Effector memory CD4-positive, alpha-beta T cell (primary cell): ENCODE data around the gene FBXO40.
"Not testable (repeated sequence)": the region's sequence is repeated elsewhere in the genome, so short reads cannot be mapped to it uniquely, and the experiment has no call there.

Source experiments
- DNase-seq, 3 donors: peaks; one replicate each; pipeline ENCODE4 v3.0.0-alpha.2; 2020
- H3K27ac ChIP-seq: 2 replicates; pipeline ENCODE4 v1.7.0; 2013; ENCODE audit warnings: mild to moderate bottlenecking, low read length, moderate library complexity; ENCODE audit not compliant: insufficient read depth, poor library complexity, severe bottlenecking
- H3K27me3 ChIP-seq: replicated peaks from 2 replicates; pipeline ENCODE4 v1.7.0; 2013; ENCODE audit warnings: mild to moderate bottlenecking, low read length; ENCODE audit not compliant: insufficient read depth, control insufficient read depth, poor library complexity, severe bottlenecking
- H3K36me3 ChIP-seq: 2 replicates; pipeline ENCODE4 v1.7.0; 2013; ENCODE audit warnings: mild to moderate bottlenecking, low read length, moderate library complexity; ENCODE audit not compliant: control insufficient read depth, insufficient read depth
- H3K4me1 ChIP-seq: 2 replicates; pipeline ENCODE4 v1.7.0; 2013; ENCODE audit warnings: low read length, mild to moderate bottlenecking; ENCODE audit not compliant: control insufficient read depth, insufficient read depth, poor library complexity, severe bottlenecking
- H3K4me3 ChIP-seq: 2 replicates; pipeline ENCODE4 v1.7.0; 2013; ENCODE audit warnings: low read length, low read depth, mild to moderate bottlenecking; ENCODE audit not compliant: insufficient read depth, poor library complexity, severe bottlenecking
- H3K9me3 ChIP-seq: 2 replicates; pipeline ENCODE4 v1.7.0; 2013; ENCODE audit warnings: mild to moderate bottlenecking, low read length, moderate library complexity; ENCODE audit not compliant: control insufficient read depth

FBXO40 gene

DNA sequence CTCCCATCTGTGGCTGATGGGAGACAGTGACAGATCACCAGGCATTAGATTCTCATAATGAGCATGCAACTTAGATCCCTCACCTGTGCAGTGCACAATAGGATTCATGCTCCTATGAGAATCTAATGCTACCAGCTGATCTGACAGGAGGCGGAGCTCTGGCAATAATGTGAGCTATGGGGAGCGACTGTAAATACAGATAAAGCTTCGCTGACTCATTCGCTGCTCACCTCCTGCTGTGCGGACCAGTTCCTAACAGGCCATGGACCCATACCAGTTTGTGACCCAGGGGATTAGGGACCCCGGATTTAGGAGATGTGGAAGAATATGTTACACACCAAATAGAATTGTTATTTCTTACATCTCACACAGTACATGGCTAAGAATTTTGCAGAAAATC lies 18.7 kb upstream of the FBXO40 start:
- Histone ChIP-seq H3K27ac (no peak overlapping the region), H3K9me3 (no peaks in the 10 kb centered on the region), H3K27me3 (no peaks in the 10 kb centered on the region), H3K4me3 (no peak overlapping the region), H3K4me1 (no peaks in the 10 kb centered on the region), H3K36me3 (no peaks in the 10 kb centered on the region)
- DNase-seq, result no peak

DNA sequence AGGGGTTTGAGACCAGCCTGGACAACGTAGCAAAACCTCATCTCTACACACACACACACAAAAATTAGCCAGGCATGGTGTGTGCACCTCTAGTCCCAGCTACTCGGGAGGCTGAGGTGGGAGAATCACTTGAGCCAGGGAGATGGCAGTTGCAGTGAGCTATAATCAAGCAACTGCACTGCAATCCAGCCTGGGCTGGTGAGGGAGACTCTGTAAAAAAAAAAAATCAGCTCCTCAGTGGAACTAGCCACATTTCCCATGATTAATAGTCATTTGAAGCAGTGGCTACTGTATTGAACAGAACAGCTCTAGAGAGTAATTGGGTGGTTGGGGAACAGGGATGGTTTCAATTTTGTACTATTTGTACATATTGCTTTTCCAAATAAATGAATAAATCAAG lies 11.5 kb upstream of the FBXO40 start:
- H3K36me3 ChIP-seq, result no peaks in the 10 kb centered on the region
- H3K4me1 ChIP-seq, result no peaks in the 10 kb centered on the region
- no peak for DNase-seq
- H3K4me3 ChIP-seq, result no peak overlapping the region
- no peak overlapping the region for H3K27ac ChIP-seq
- H3K27me3 ChIP-seq, result no peaks in the 10 kb centered on the region
- no peaks in the 10 kb centered on the region for H3K9me3 ChIP-seq

DNA sequence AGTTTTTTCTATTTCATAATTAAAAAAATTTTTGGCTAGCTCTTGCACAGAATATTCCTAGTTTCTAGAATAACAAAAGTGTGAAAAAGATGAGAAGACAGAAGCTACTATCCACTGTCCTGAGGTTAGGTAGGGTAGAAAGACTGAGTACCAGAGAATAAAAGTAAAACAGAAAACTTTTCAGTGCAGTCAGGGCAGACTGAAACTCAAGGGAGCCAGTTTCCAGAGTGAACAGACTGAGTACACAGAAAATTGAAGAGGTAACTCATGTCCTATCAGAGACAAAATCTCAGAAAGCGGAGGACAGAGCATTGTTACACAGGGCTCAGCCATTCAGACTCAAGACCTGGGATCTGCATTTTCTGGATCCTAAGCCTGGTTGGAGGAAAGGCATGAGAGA lies 8.8 kb upstream of the FBXO40 start:
- no peak overlapping the region for H3K4me3 ChIP-seq
- H3K36me3 ChIP-seq, result no peaks in the 10 kb centered on the region
- no peaks in the 10 kb centered on the region for H3K27me3 ChIP-seq
- H3K4me1 ChIP-seq, result no peaks in the 10 kb centered on the region
- no peaks in the 10 kb centered on the region for H3K9me3 ChIP-seq
- no peak overlapping the region for H3K27ac ChIP-seq
- no peak for DNase-seq

DNA sequence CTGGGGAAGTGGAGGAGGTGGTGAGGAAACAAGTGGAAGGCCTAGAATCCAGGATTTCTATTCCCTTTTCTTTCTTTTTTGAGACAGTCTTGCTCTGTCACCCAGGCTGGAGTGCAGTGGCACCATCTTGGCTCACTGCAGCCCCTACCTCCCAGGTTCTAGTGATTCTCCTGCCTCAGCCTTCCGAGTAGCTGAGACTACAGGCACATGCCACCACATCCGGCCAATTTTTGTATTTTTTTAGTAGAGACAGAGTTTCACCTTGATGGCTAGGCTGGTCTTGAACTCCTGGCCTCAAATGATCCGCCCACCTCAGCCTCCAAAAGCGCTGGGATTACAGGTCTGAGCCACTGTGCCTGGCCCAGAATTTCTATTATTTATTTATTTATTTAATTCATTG lies 627 bp downstream of the FBXO40 start:
- not testable (repeated sequence) for H3K9me3 ChIP-seq, H3K27ac ChIP-seq, H3K4me3 ChIP-seq, H3K27me3 ChIP-seq, H3K4me1 ChIP-seq, H3K36me3 ChIP-seq, DNase-seq

DNA sequence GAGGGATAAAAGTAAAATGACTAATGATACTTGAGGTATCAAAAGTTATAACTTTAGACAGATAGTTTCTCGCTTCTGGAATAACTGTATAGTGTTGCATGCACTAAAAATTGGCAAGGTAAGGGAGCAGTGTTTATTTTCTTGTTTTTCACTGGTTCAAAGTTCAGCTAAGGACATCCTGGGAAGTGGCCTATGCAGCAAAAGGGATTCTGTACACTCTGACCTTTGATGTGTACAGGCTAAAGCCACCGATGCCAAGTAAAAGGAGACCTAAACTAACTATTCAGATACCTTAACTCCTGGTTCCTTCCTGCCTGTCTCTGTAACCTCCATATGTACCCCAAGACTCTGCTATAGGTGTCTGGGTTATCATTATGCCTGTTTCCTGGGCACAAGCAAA lies 1.7 kb downstream of the FBXO40 start:
- Histone ChIP-seq H3K9me3 (no peaks in the 10 kb centered on the region), H3K27me3 (no peaks in the 10 kb centered on the region), H3K4me1 (no peaks in the 10 kb centered on the region), H3K4me3 (no peak overlapping the region), H3K27ac (no peak overlapping the region), H3K36me3 (no peaks in the 10 kb centered on the region)
- DNase-seq, result no peak

DNA sequence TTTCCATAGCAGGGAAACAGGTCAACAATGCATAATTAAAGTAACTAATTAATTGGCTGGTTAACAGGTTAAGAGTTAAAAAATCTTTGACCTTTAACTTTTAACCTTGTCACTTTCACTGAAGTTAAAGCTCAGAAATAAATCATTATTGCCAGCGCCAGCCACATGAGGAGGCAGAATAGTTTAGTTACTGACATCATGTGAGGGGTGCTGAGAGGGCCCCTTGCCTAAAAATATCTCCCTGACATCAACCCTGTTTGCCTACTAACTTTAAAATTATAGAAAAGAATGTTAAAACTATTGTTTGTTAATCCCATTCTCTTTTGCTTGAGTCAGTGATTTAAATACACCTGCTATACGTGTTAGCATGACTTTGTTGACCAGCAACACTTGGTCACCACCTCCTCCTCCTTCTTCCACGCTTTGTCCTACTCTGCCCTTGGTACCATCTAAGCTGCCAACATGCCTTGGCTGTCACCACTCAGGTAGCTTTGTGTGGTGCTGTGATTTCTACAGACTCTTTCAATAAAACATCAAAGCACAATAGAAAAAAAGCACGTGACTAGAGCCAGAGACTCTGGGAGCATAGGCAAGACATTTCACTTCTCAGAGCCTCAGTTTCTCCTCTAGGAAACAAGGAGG lies 2.7 kb downstream of the FBXO40 start:
- Histone ChIP-seq H3K9me3 (no peaks in the 10 kb centered on the region), H3K36me3 (no peaks in the 10 kb centered on the region), H3K4me3 (no peak overlapping the region), H3K4me1 (no peaks in the 10 kb centered on the region), H3K27ac (no peak overlapping the region), H3K27me3 (no peaks in the 10 kb centered on the region)
- DNase-seq, result no peak

DNA sequence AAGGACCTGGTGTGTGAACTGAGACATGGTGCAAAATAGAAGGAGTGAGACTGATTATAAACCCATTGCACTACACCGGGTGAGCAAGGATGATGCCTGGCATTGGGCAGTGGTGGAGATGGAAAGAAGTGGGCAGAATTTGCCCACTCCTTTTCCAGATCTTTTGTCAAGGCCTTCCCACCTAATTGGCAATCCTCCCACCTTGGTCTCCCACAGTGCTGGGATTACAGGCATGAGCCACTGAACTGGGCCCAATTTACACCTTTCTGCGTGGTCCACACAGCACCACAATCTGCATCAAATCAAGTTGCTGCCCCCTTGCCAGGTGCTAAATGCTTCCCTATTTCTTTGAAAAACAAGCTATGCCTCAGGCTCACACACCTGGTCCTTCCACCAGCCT lies 5.4 kb downstream of the FBXO40 start:
- no peak for DNase-seq
- Histone ChIP-seq H3K36me3 (no peaks in the 10 kb centered on the region), H3K27ac (no peak overlapping the region), H3K9me3 (no peaks in the 10 kb centered on the region), H3K4me1 (no peaks in the 10 kb centered on the region), H3K27me3 (no peaks in the 10 kb centered on the region), H3K4me3 (no peak overlapping the region)

DNA sequence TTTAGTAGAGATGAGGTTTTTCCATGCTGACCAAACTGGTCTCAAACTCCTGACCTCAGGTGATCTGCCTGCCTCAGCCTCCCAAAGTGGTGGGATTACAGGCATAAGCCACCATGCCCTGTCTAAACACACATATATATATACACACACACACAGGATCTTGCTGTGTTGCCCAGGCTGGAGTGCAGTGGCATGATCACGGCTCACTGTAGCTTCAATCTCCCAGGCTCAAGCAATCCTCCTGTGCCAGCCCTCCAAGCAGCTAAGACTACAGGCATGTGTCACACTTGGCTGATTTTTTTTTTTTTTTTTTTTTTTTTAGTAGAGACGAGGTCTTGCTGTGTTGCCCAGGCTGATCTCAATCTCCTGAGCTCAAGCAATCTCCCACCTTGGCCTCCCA lies 6.7 kb downstream of the FBXO40 start:
- not testable (repeated sequence) for H3K4me1 ChIP-seq, H3K4me3 ChIP-seq, DNase-seq, H3K27me3 ChIP-seq, H3K27ac ChIP-seq, H3K9me3 ChIP-seq, H3K36me3 ChIP-seq

DNA sequence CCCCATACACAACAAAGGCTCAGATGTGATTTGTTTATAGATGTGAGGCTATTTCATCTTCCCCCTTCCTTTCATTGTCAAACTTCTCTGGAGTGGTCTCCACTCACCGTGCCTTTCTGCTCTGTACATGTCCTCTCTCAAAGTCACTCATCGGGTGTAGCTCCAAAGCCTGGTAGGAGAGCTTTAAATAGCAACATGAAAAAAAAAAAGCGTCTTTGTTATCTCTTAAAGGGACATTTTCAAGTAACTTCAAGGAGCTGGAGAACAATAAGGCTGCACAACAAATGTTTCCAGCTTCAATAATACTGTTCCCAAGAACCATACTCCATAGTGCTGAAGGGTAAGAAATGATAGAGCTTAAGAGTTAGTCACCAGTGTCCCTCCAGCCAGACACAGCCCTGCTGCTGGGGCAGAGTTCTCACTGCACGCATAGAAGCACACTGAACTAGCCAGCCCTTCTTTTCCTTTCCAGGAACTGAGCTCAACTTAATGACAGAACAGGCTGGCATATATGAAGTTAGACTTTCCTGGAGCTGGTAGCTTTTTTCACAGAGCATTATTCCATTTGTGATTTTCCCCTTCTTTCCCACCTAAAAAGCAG lies 8.1 kb downstream of the FBXO40 start:
- no peaks in the 10 kb centered on the region for H3K27me3 ChIP-seq
- H3K4me1 ChIP-seq, result no peaks in the 10 kb centered on the region
- no peaks in the 10 kb centered on the region for H3K36me3 ChIP-seq
- no peak overlapping the region for H3K4me3 ChIP-seq
- DNase-seq, result no peak
- H3K27ac ChIP-seq, result no peak overlapping the region
- H3K9me3 ChIP-seq, result no peaks in the 10 kb centered on the region

DNA sequence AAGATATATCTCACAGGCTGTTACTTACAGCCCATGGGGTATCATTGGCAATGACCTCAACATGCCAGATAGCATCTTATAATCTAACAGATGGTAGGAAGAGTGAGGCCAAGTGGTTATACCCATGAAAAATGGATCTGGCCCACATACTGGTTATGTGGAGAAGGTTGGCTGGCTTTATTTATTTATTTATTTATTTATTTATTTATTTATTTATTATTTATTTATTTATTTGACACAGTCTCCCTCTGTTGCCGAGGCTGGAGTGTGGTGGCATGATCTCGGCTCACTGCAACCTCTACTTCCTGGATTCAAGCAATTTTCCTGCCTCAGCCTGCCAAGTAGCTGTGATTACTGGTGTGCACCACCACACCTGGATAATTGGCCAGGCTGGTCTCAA lies 11.6 kb downstream of the FBXO40 start:
- H3K27me3 ChIP-seq, result no peaks in the 10 kb centered on the region
- DNase-seq, result no peak
- H3K27ac ChIP-seq, result no peak overlapping the region
- H3K4me3 ChIP-seq, result no peak overlapping the region
- H3K4me1 ChIP-seq, result no peaks in the 10 kb centered on the region
- no peaks in the 10 kb centered on the region for H3K9me3 ChIP-seq
- no peaks in the 10 kb centered on the region for H3K36me3 ChIP-seq
